PC-9 (cell line): ENCODE measurements around the gene METRN.

Source experiments
- EZH2 ChIP-seq: fragments of 200-600 bp; sonication (generic); IDR thresholded peaks from 2 replicates; pipeline ENCODE4 v1.8.0; 2017; ENCODE audit warnings: antibody characterized with exemption, low read depth
- TF ChIP-seq, protein P1 (sequence below): fragments of 200-600 bp; sonication (generic); conservative IDR thresholded peaks from 2 replicates; pipeline ENCODE4 v1.6.1; 2017; ENCODE audit warnings: mixed run types, antibody characterized with exemption, mild to moderate bottlenecking, moderate library complexity

DNA sequence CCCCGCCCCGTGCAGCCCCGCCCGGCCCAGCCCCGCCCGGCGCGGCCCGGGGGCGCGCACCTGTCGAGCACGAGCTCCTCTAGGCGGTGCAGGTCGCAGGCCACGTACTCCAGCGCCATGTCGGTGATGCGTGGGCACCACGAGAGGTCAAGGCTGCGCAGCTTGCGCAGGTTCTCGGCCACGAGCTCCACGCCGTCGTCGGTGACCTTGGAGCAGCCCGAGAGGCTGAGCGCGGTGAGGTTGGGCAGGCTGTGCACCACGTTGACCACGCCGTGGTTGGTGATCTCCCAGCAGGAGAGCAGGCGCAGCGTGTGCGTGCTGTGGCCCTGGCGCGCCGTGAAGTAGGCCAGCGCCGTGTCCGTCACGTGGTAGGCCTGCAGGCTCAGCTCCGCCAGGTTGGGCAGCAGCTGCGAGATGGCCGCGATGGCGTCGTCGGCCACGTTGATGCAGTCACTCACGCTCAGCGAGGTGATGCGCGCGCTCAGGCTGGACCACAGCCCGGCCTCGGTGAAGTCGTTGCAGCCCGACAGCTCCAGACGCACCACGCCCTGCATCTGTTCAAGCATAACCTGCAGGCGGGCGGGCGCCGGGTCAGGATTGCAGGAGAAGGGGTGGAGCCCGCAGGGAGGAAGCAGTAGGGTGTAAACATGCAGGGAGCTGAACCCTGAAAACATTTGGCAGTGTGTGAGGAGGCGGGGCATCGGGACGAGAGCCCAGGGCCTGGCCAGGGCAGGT is 19.4 kb upstream of the METRN start:
- TF ChIP-seq, protein P1, sequence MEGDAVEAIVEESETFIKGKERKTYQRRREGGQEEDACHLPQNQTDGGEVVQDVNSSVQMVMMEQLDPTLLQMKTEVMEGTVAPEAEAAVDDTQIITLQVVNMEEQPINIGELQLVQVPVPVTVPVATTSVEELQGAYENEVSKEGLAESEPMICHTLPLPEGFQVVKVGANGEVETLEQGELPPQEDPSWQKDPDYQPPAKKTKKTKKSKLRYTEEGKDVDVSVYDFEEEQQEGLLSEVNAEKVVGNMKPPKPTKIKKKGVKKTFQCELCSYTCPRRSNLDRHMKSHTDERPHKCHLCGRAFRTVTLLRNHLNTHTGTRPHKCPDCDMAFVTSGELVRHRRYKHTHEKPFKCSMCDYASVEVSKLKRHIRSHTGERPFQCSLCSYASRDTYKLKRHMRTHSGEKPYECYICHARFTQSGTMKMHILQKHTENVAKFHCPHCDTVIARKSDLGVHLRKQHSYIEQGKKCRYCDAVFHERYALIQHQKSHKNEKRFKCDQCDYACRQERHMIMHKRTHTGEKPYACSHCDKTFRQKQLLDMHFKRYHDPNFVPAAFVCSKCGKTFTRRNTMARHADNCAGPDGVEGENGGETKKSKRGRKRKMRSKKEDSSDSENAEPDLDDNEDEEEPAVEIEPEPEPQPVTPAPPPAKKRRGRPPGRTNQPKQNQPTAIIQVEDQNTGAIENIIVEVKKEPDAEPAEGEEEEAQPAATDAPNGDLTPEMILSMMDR, result no peak
- TF ChIP-seq EZH2, result no peak
